GM19193 (cell line): ENCODE data around the gene FAM107B.

ENCODE experiments used
- POLR2A ChIP-seq: IDR thresholded peaks from 4 replicates; pipeline ENCODE4 v1.6.1; 2011; ENCODE audit not compliant: insufficient read depth, insufficient read length; ENCODE audit errors: extremely low read depth

Gene FAM107B

GRCh38 chr10:14528450-14528849, 246.2 kb downstream of the FAM107B start:
- no peak for TF ChIP-seq POLR2A

GRCh38 chr10:14527915-14528314, 246.8 kb downstream of the FAM107B start:
- TF ChIP-seq POLR2A = no peak

- no peak for TF ChIP-seq POLR2A
These were observed 247.4 kb downstream of the FAM107B start for GRCh38 chr10:14527134-14527844.

- TF ChIP-seq POLR2A = no peak
These were observed 248.4 kb downstream of the FAM107B start for GRCh38 chr10:14526326-14526725.

- no peak for TF ChIP-seq POLR2A
These were observed 249.9 kb downstream of the FAM107B start for GRCh38 chr10:14524691-14525324.

- no peak for TF ChIP-seq POLR2A
These were observed 251.4 kb downstream of the FAM107B start for GRCh38 chr10:14523286-14523685.

- no peak for TF ChIP-seq POLR2A
These were observed 254.9 kb downstream of the FAM107B start for GRCh38 chr10:14519785-14520184.

- TF ChIP-seq POLR2A = no peak
These were observed 256.5 kb downstream of the FAM107B start for GRCh38 chr10:14518149-14518548.

GRCh38 chr10:14513123-14513522, 261.6 kb downstream of the FAM107B start:
- TF ChIP-seq POLR2A = no peak

- no peak for TF ChIP-seq POLR2A
These were observed 264.4 kb downstream of the FAM107B start for GRCh38 chr10:14510346-14510745.

GRCh38 chr10:14508725-14509124, 266.0 kb downstream of the FAM107B start:
- TF ChIP-seq POLR2A = no peak

- no peak for TF ChIP-seq POLR2A
These were observed 266.9 kb downstream of the FAM107B start for GRCh38 chr10:14507781-14508180.

GRCh38 chr10:14507176-14507575, 267.5 kb downstream of the FAM107B start:
- TF ChIP-seq POLR2A = no peak

- no peak for TF ChIP-seq POLR2A
These were observed 272.3 kb downstream of the FAM107B start for GRCh38 chr10:14502431-14502830.

- no peak for TF ChIP-seq POLR2A
These were observed 274.4 kb downstream of the FAM107B start for GRCh38 chr10:14500172-14500765.

- TF ChIP-seq POLR2A = no peak
These were observed 275.1 kb downstream of the FAM107B start for GRCh38 chr10:14499601-14499904.
